Measurements from ENCODE around the gene LIMS2. TPM values are rescaled to one million over a fixed set of nuclear protein-coding genes. Genes with fewer than 3 reads are reported as not detected.

LIMS2 gene
- total RNA-seq, 4 donors from 2014 or later, result 9.7 to 97.3 (median 22.4) TPM

GRCh38 chr2:127688405-127688804, 13.1 kb upstream of the LIMS2 start:
- no peak for TF ChIP-seq CTCF (IDR thresholded peaks at IDR 0.05)
- no peak for DNase-seq (ENCODE audit: low spot score)
- no peak for ATAC-seq (ENCODE audit: low FRiP score)

GRCh38 chr2:127685410-127686080, 10.2 kb upstream of the LIMS2 start:
- DNase-seq (ENCODE audit: low spot score) (no peak), ATAC-seq (ENCODE audit: low FRiP score) (no peak)
- no peak for TF ChIP-seq CTCF (IDR thresholded peaks at IDR 0.05)

GRCh38 chr2:127683757-127684156, 8.4 kb upstream of the LIMS2 start:
- ATAC-seq (ENCODE audit: low FRiP score) (no peak), DNase-seq (ENCODE audit: low spot score) (no peak)
- no peak for TF ChIP-seq CTCF (IDR thresholded peaks at IDR 0.05)

- ATAC-seq (ENCODE audit: low FRiP score), result no peak
- TF ChIP-seq CTCF (IDR thresholded peaks at IDR 0.05), result no peak
These were observed 7.7 kb upstream of the LIMS2 start for GRCh38 chr2:127683056-127683455.

GRCh38 chr2:127681976-127682857, 6.9 kb upstream of the LIMS2 start:
- TF ChIP-seq CTCF (IDR thresholded peaks at IDR 0.05), result no peak
- no peak for ATAC-seq (ENCODE audit: low FRiP score)

More at GRCh38 chr2:127683056-127683455, 7.7 kb upstream of the LIMS2 start:
- no peak for DNase-seq (ENCODE audit: low spot score)

GRCh38 chr2:127681288-127681804, 6.0 kb upstream of the LIMS2 start:
- no peak for ATAC-seq (ENCODE audit: low FRiP score)
- no peak for TF ChIP-seq CTCF (IDR thresholded peaks at IDR 0.05)
- DNase-seq (ENCODE audit: low spot score), result no peak

More at GRCh38 chr2:127681976-127682857, 6.9 kb upstream of the LIMS2 start:
- no peak for DNase-seq (ENCODE audit: low spot score)
